HL-60 (cell line): ENCODE data around the gene HACL1.

ENCODE experiments used
- CTCF ChIP-seq: IDR thresholded peaks from one replicate; pipeline ENCODE4 v1.5.1; 2011; ENCODE audit warnings: low read length, control low read depth, inconsistent platforms; ENCODE audit not compliant: insufficient read depth
- GABPA ChIP-seq: IDR thresholded peaks from 2 replicates; pipeline ENCODE4 v1.6.1; 2012; ENCODE audit warnings: low read depth
- POLR2AphosphoS5 ChIP-seq: IDR thresholded peaks from 2 replicates; pipeline ENCODE4 v1.6.1; 2012; ENCODE audit warnings: low read depth
- REST ChIP-seq: IDR thresholded peaks from 2 replicates; pipeline ENCODE4 v1.6.1; 2012; ENCODE audit warnings: low read depth; ENCODE audit not compliant: insufficient replicate concordance
- SPI1 ChIP-seq: IDR thresholded peaks from 2 replicates; pipeline ENCODE4 v1.6.1; 2012; ENCODE audit warnings: low read depth, mild to moderate bottlenecking, borderline replicate concordance

GRCh38 chr3:15614958-15615357 is 13.6 kb upstream of the HACL1 start:
- TF ChIP-seq CTCF (no peak), POLR2AphosphoS5 (no peak), REST (no peak), SPI1 (no peak), GABPA (no peak)
